ENCODE measurements around the gene DLGAP1. TPM values are rescaled to one million over a fixed set of nuclear protein-coding genes. Genes with fewer than 3 reads are reported as not detected.

The DLGAP1 gene
- total and polyA plus RNA-seq, 2 experiments from 2014 or later, result 17.0 to 48.5 TPM

GRCh38 chr18:3572761-3573160, 882.3 kb downstream of the DLGAP1 start:
- Histone ChIP-seq H3K36me3 (ENCODE audit: insufficient read depth) (no peaks in the 10 kb centered on the region), H3F3A (replicated peaks; ENCODE audit: low read depth) (no peaks in the 10 kb centered on the region), H3K79me2 (replicated peaks; ENCODE audit: insufficient read depth) (no peaks in the 10 kb centered on the region), H4K20me1 (replicated peaks; ENCODE audit: insufficient read depth) (no peaks in the 10 kb centered on the region), H3K27me3 (ENCODE audit: insufficient read depth) (no peaks in the 10 kb centered on the region), H3K9me2 (ENCODE audit: insufficient read depth) (no peaks in the 10 kb centered on the region), H3K4me1 (ENCODE audit: insufficient read depth) (peaks cover 6% of the 10 kb centered on the region; the same call in 1 of the 2 replicates), H2AFZ (no peak overlapping the region), H3K4me2 (no peak overlapping the region), H3K27ac (ENCODE audit: low read depth) (no peak overlapping the region), H3K4me3 (no peak overlapping the region)
- Mint-ChIP-seq H3K4me3 (no peak overlapping the region), H3K27me3 (ENCODE audit: insufficient read depth, low read depth, poor library complexity) (peaks cover 6% of the 10 kb centered on the region), H3K27ac (no peak overlapping the region), H3K36me3 (ENCODE audit: low read depth) (peaks cover 5% of the 10 kb centered on the region; the same call in 2 of the 3 replicates), H3K4me1 (peaks cover 7% of the 10 kb centered on the region; the same call in 2 of the 3 replicates), H3K9me3 (no peaks in the 10 kb centered on the region)
- DNase-seq (ENCODE audit: low spot score) (no peak), ATAC-seq (no peak)
- no peak for TF ChIP-seq JUNB (IDR thresholded peaks at IDR 0.05; ENCODE audit: unreplicated experiment)
- no peak for TF ChIP-seq ZNF462 (CRISPR knock-in tag; IDR thresholded peaks at IDR 0.05)
- no peak for TF ChIP-seq ZNF331 (CRISPR knock-in tag; IDR thresholded peaks at IDR 0.05; ENCODE audit: low read depth)
- no peak for TF ChIP-seq REST (IDR thresholded peaks at IDR 0.05; ENCODE audit: unreplicated experiment)
- TF ChIP-seq CREB1 (CRISPR knock-in tag; IDR thresholded peaks at IDR 0.05; ENCODE audit: low read depth), result no peak

Measured in GM23338 (cell line).